ENCODE measurements around the gene CRP.

The CRP gene

GRCh38 chr1:159714529-159714928 lies at the start of gene CRP:
Gene CRP (minus strand): TSS chr1:159714589. CDS start chr1:159714485, 104 bp downstream.
- Histone ChIP-seq H3K79me2 (ENCODE audit: insufficient read depth, low read length) (no peaks in the 10 kb centered on the region), H3K4me3 (ENCODE audit: low read depth in 1 of 2, low read length in 2 of 2) (no peak within 1 kb of the TSS), H3K9ac (ENCODE audit: low read depth, low read length) (no peak within 1 kb of the TSS), H3K36me3 (ENCODE audit: insufficient read depth, low read length) (no peaks in the 10 kb centered on the region), H3K4me1 (ENCODE audit: insufficient read depth, low read length) (no peaks in the 10 kb centered on the region), H3K4me2 (ENCODE audit: insufficient read depth, low read length) (no peak within 1 kb of the TSS), H2AFZ (ENCODE audit: low read depth, low read length) (no peak within 1 kb of the TSS), H4K20me1 (ENCODE audit: insufficient read depth, low read length) (no peaks in the 10 kb centered on the region), H3K9me3 (ENCODE audit: insufficient read depth, low read length, severe bottlenecking) (peaks cover 13% of the 10 kb centered on the region), H3K27me3 (ENCODE audit: insufficient read depth, low read length, poor library complexity) (no peaks in the 10 kb centered on the region), H3K27ac (ENCODE audit: low read length) (no peak within 1 kb of the TSS)
- TF ChIP-seq EZH2 (IDR thresholded peaks at IDR 0.05; ENCODE audit: borderline replicate concordance, low read depth, low read length, severe bottlenecking) (no peak), CTCF (IDR thresholded peaks at IDR 0.05; ENCODE audit: borderline replicate concordance, extremely low read depth, low read length, poor library complexity, severe bottlenecking) (no peak)
- DNase-seq (no peak), ATAC-seq (ENCODE audit: insufficient read depth, low read depth) (no peak)

GRCh38 chr1:159763686-159764085 lies 49.3 kb upstream of the CRP start:
- TF ChIP-seq CTCF (IDR thresholded peaks at IDR 0.05; ENCODE audit: borderline replicate concordance, extremely low read depth, low read length, poor library complexity, severe bottlenecking) = no peak
- TF ChIP-seq EZH2 (IDR thresholded peaks at IDR 0.05; ENCODE audit: borderline replicate concordance, low read depth, low read length, severe bottlenecking) = no peak
- Histone ChIP-seq H3K27me3 (ENCODE audit: insufficient read depth, low read length, poor library complexity) (no peaks in the 10 kb centered on the region), H3K4me2 (ENCODE audit: insufficient read depth, low read length) (no peak overlapping the region), H3K9ac (ENCODE audit: low read depth, low read length) (no peak overlapping the region), H3K27ac (ENCODE audit: low read length) (no peak overlapping the region), H2AFZ (ENCODE audit: low read depth, low read length) (no peak overlapping the region), H3K36me3 (ENCODE audit: insufficient read depth, low read length) (no peaks in the 10 kb centered on the region), H3K4me1 (ENCODE audit: insufficient read depth, low read length) (no peaks in the 10 kb centered on the region), H4K20me1 (ENCODE audit: insufficient read depth, low read length) (no peaks in the 10 kb centered on the region), H3K4me3 (ENCODE audit: low read depth in 1 of 2, low read length in 2 of 2) (no peak overlapping the region), H3K79me2 (ENCODE audit: insufficient read depth, low read length) (no peaks in the 10 kb centered on the region), H3K9me3 (ENCODE audit: insufficient read depth, low read length, severe bottlenecking) (no peaks in the 10 kb centered on the region)
- ATAC-seq (ENCODE audit: insufficient read depth, low read depth) (no peak), DNase-seq (no peak)

- Histone ChIP-seq H4K20me1 (ENCODE audit: insufficient read depth, low read length) (no peaks in the 10 kb centered on the region), H3K27me3 (ENCODE audit: insufficient read depth, low read length, poor library complexity) (no peaks in the 10 kb centered on the region), H3K79me2 (ENCODE audit: insufficient read depth, low read length) (no peaks in the 10 kb centered on the region), H3K4me1 (ENCODE audit: insufficient read depth, low read length) (no peaks in the 10 kb centered on the region), H3K4me3 (ENCODE audit: low read depth in 1 of 2, low read length in 2 of 2) (no peak overlapping the region), H3K9me3 (ENCODE audit: insufficient read depth, low read length, severe bottlenecking) (no peaks in the 10 kb centered on the region), H2AFZ (ENCODE audit: low read depth, low read length) (no peak overlapping the region), H3K9ac (ENCODE audit: low read depth, low read length) (no peak overlapping the region), H3K27ac (ENCODE audit: low read length) (no peak overlapping the region), H3K4me2 (ENCODE audit: insufficient read depth, low read length) (no peak overlapping the region), H3K36me3 (ENCODE audit: insufficient read depth, low read length) (no peaks in the 10 kb centered on the region)
- no peak for DNase-seq
- no peak for ATAC-seq (ENCODE audit: insufficient read depth, low read depth)
- TF ChIP-seq CTCF (IDR thresholded peaks at IDR 0.05; ENCODE audit: borderline replicate concordance, extremely low read depth, low read length, poor library complexity, severe bottlenecking) (no peak), EZH2 (IDR thresholded peaks at IDR 0.05; ENCODE audit: borderline replicate concordance, low read depth, low read length, severe bottlenecking) (no peak)
Observed at GRCh38 chr1:159756397-159756796, 42.0 kb upstream of the CRP start.
